HEK293 (cell line): Measurements from ENCODE around the gene CFI.

ENCODE experiments used
- CTCF ChIA-PET: fragments of 350-600 bp; formaldehyde crosslinking; extraction: SDS; loops from one replicate; lab custom pipeline; 2021; ENCODE audit warnings: antibody characterized with exemption; lab: Yijun Ruan, JAX
- POLR2A ChIA-PET: fragments of 300-600 bp; formaldehyde crosslinking; extraction: SDS; loops from one replicate; lab custom pipeline; 2020; ENCODE audit warnings: antibody characterized with exemption, inconsistent platforms; lab: Yijun Ruan, JAX
- H3K27ac ChIP-seq: fragments of 200-500 bp; sonication (Bioruptor generic); 2 replicates; pipeline ENCODE4 v1.5.1; 2014; ENCODE audit warnings: low read depth, low read length, control low read depth, inconsistent platforms; ENCODE audit errors: extremely low read depth
- H3K36me3 ChIP-seq, 2 experiments: fragments of 200-500 bp in 1 of 2; sonication (Bioruptor generic) in 1 of 2; 1 replicate in 1 of 2; 2 replicates in 1 of 2; pipeline ENCODE4 v1.5.1; 2014 to 2017; ENCODE audit warnings: inconsistent platforms in 2 of 2, low read length in 2 of 2; ENCODE audit not compliant: control insufficient read depth in 2 of 2, insufficient read depth in 1 of 2
- H3K4me1 ChIP-seq: fragments of 200-500 bp; sonication (Bioruptor generic); 2 replicates; pipeline ENCODE4 v1.5.1; 2014; ENCODE audit warnings: mild to moderate bottlenecking, low read length, inconsistent platforms; ENCODE audit not compliant: control insufficient read depth, insufficient read depth
- H3K4me3 ChIP-seq: 2 replicates; pipeline ENCODE4 v1.5.1; 2011; ENCODE audit warnings: low read depth, mild to moderate bottlenecking, control low read depth, low read length, moderate library complexity
- H3K9me3 ChIP-seq: fragments of 200-500 bp; sonication (Bioruptor generic); 2 replicates; pipeline ENCODE4 v1.5.1; 2014; ENCODE audit warnings: low read depth, low read length, inconsistent platforms; ENCODE audit not compliant: control insufficient read depth, insufficient read depth
- BCL11B ChIP-seq: fragments of 450-650 bp; formaldehyde crosslinking; IDR thresholded peaks from 2 replicates; pipeline ENCODE4 v1.5.1; 2016; ENCODE audit warnings: low read depth, missing biosample characterization, missing genetic modification characterization
- BCL6B ChIP-seq: fragments of 450-650 bp; formaldehyde crosslinking; IDR thresholded peaks from 2 replicates; pipeline ENCODE4 v1.5.1; 2017; ENCODE audit warnings: missing biosample characterization, missing genetic modification characterization
- FEZF1 ChIP-seq: fragments of 450-650 bp; formaldehyde crosslinking; IDR thresholded peaks from 2 replicates; pipeline ENCODE4 v1.5.1; 2016; ENCODE audit warnings: missing biosample characterization, missing genetic modification characterization
- KLF16 ChIP-seq: fragments of 450-650 bp; formaldehyde crosslinking; IDR thresholded peaks from 2 replicates; pipeline ENCODE4 v1.5.1; 2017; ENCODE audit warnings: missing biosample characterization, missing genetic modification characterization
- MEIS1 ChIP-seq: sonication (generic); formaldehyde crosslinking; IDR thresholded peaks from 2 replicates; pipeline ENCODE4 v1.8.1; 2022; ENCODE audit warnings: missing genetic modification reagents, mild to moderate bottlenecking, borderline replicate concordance
- PRDM2 ChIP-seq: fragments of 450-650 bp; formaldehyde crosslinking; IDR thresholded peaks from 2 replicates; pipeline ENCODE4 v1.5.1; 2016; ENCODE audit warnings: missing biosample characterization, missing genetic modification characterization, borderline replicate concordance
- ZBTB17 ChIP-seq: fragments of 450-650 bp; formaldehyde crosslinking; IDR thresholded peaks from 2 replicates; pipeline ENCODE4 v1.5.1; 2016; ENCODE audit warnings: missing biosample characterization, missing genetic modification characterization
- ZNF112 ChIP-seq: fragments of 450-650 bp; formaldehyde crosslinking; IDR thresholded peaks from 2 replicates; pipeline ENCODE4 v1.5.0; 2017; ENCODE audit warnings: missing biosample characterization, missing genetic modification characterization
- ZNF114 ChIP-seq: fragments of 450-650 bp; formaldehyde crosslinking; IDR thresholded peaks from 2 replicates; pipeline ENCODE4 v1.5.0; 2017; ENCODE audit warnings: missing biosample characterization, missing genetic modification characterization
- ZNF133 ChIP-seq: fragments of 450-650 bp; formaldehyde crosslinking; IDR thresholded peaks from 2 replicates; pipeline ENCODE4 v1.5.1; 2016; ENCODE audit warnings: missing biosample characterization, missing genetic modification characterization
- ZNF169 ChIP-seq: fragments of 450-650 bp; formaldehyde crosslinking; IDR thresholded peaks from 2 replicates; pipeline ENCODE4 v1.5.1; 2016; ENCODE audit warnings: missing biosample characterization, missing genetic modification characterization
- ZNF202 ChIP-seq: fragments of 450-650 bp; formaldehyde crosslinking; IDR thresholded peaks from 2 replicates; pipeline ENCODE4 v1.5.1; 2016; ENCODE audit warnings: missing biosample characterization, missing genetic modification characterization, borderline replicate concordance
- ZNF274 ChIP-seq, 2 experiments: fragments of 200-500 bp in 1 of 2; fragments of 450-650 bp in 1 of 2; sonication (Bioruptor generic) in 1 of 2; formaldehyde crosslinking in 1 of 2; IDR thresholded peaks; 2 replicates each; pipeline versions ENCODE4 v1.5.1 to v1.6.1; 2014 to 2016; ENCODE audit warnings: borderline replicate concordance in 1 of 2, inconsistent platforms in 1 of 2, low read length in 1 of 2, missing biosample characterization in 1 of 2, missing genetic modification characterization in 1 of 2
- ZNF324 ChIP-seq: fragments of 450-650 bp; formaldehyde crosslinking; IDR thresholded peaks from 2 replicates; pipeline ENCODE4 v1.5.1; 2016; ENCODE audit warnings: missing biosample characterization, missing genetic modification characterization
- ZNF366 ChIP-seq: fragments of 450-650 bp; formaldehyde crosslinking; conservative IDR thresholded peaks from 2 replicates; pipeline ENCODE4 v1.5.1; 2016; ENCODE audit warnings: missing biosample characterization, missing genetic modification characterization
- ZNF692 ChIP-seq: fragments of 450-650 bp; formaldehyde crosslinking; IDR thresholded peaks from 2 replicates; pipeline ENCODE4 v1.5.1; 2016; ENCODE audit warnings: missing biosample characterization, missing genetic modification characterization
- ZXDB ChIP-seq: fragments of 450-650 bp; formaldehyde crosslinking; IDR thresholded peaks from 2 replicates; pipeline ENCODE4 v1.5.1; 2016; ENCODE audit warnings: missing biosample characterization, missing genetic modification characterization
- TF ChIP-seq, protein P1 (sequence below): fragments of 450-650 bp; formaldehyde crosslinking; IDR thresholded peaks from 2 replicates; pipeline ENCODE4 v1.5.1; 2016; ENCODE audit warnings: missing biosample characterization, missing genetic modification characterization
- TF ChIP-seq, protein P2 (sequence below): fragments of 450-650 bp; formaldehyde crosslinking; IDR thresholded peaks from 2 replicates; pipeline ENCODE4; 2016; ENCODE audit warnings: missing biosample characterization, missing genetic modification characterization

Gene CFI

GRCh38 chr4:109846395-109847098 lies 44.7 kb upstream of the CFI start:
- POLR2A ChIA-PET = no interaction called here
- no peaks in the 10 kb centered on the region for H3K4me1 ChIP-seq
- TF ChIP-seq ZNF169 (tag by site-specific recombination) (no peak), ZNF274 (IDR thresholded peaks at IDR 0.05; ENCODE audit: low read length) (no peak), ZNF274 (tag by site-specific recombination; IDR thresholded peaks at IDR 0.05; ENCODE audit: borderline replicate concordance) (no peak), ZNF324 (tag by site-specific recombination) (no peak), BCL6B (no peak), KLF16 (no peak), ZNF112 (tag by site-specific recombination) (no peak), FEZF1 (tag by site-specific recombination) (peak; percentile 16; the same call in 1 of the 2 replicates), ZNF133 (tag by site-specific recombination) (no peak)

GRCh38 chr4:109836985-109837384 lies 35.2 kb upstream of the CFI start:
- Histone ChIP-seq H3K4me1 (no peaks in the 10 kb centered on the region), H3K36me3 (no peaks in the 10 kb centered on the region), H3K9me3 (no peaks in the 10 kb centered on the region), H3K4me3 (no peak overlapping the region), H3K27ac (no peak overlapping the region)
- ChIA-PET POLR2A (no interaction called here), CTCF (interaction anchor here (1.5 kb wide), 1 partner anchor 10 kb away, joined by 5 read pairs; no protein-coding TSS in a partner anchor)
- TF ChIP-seq MEIS1 (CRISPR knock-in tag) (no peak), PRDM2 (no peak), ZBTB17 (tag by site-specific recombination) (no peak)
- TF ChIP-seq, protein P1, sequence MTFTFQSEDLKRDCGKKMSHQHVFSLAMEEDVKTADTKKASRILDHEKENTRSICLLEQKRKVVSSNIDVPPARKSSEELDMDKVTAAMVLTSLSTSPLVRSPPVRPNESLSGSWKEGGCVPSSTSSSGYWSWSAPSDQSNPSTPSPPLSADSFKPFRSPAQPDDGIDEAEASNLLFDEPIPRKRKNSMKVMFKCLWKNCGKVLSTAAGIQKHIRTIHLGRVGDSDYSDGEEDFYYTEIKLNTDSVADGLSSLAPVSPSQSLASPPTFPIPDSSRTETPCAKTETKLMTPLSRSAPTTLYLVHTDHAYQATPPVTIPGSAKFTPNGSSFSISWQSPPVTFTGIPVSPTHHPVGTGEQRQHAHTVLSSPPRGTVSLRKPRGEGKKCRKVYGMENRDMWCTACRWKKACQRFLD = no peak

More at GRCh38 chr4:109846395-109847098, 44.7 kb upstream of the CFI start:
- CTCF ChIA-PET = interaction anchor here (0.7 to 1.0 kb wide), 2 partner anchors 161 to 441 kb away, joined by 3 read pairs; no protein-coding TSS in a partner anchor
- H3K4me3 ChIP-seq = no peak overlapping the region
- no peaks in the 10 kb centered on the region for H3K36me3 ChIP-seq
- H3K9me3 ChIP-seq = no peaks in the 10 kb centered on the region
- no peak overlapping the region for H3K27ac ChIP-seq

DNA sequence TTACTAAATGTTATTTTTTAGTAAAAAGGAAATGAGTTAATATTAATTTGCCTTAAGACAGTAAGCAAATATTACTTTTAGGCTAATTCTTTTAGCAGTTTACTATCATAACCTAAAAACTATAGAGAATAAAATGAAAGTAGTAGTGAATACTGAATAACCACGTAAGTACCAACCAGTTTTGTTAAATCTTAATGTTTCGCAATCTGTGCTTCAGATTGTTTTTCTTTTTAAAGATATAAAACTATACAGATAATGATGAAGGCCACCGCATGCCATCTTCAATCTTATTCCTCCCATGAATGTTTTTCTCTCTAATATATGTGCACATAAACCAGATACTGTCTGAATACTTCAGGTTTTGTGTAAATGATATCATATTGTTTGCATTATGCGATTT lies 32.0 kb upstream of the CFI start:
- POLR2A ChIA-PET = no interaction called here
- Histone ChIP-seq H3K4me1 (no peaks in the 10 kb centered on the region), H3K4me3 (no peak overlapping the region), H3K36me3 (peaks cover 0 to under 1% of the 10 kb centered on the region in 2 experiments; a peak in 1 of 3 replicates), H3K27ac (no peak overlapping the region), H3K9me3 (no peaks in the 10 kb centered on the region)
- CTCF ChIA-PET = no interaction called here
- TF ChIP-seq ZNF366 (tag by site-specific recombination) (no peak), BCL11B (tag by site-specific recombination) (no peak), ZXDB (tag by site-specific recombination) (no peak), ZNF202 (tag by site-specific recombination) (no peak), ZNF692 (tag by site-specific recombination) (no peak), ZNF114 (tag by site-specific recombination) (no peak)
- TF ChIP-seq, protein P2, sequence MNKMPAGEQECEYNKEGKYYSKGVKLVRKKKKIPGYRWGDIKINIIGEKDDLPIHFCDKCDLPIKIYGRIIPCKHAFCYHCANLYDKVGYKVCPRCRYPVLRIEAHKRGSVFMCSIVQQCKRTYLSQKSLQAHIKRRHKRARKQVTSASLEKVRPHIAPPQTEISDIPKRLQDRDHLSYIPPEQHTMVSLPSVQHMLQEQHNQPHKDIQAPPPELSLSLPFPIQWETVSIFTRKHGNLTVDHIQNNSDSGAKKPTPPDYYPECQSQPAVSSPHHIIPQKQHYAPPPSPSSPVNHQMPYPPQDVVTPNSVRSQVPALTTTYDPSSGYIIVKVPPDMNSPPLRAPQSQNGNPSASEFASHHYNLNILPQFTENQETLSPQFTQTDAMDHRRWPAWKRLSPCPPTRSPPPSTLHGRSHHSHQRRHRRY (tag by site-specific recombination) = no peak
